Calu3 (cell line): ENCODE measurements around the gene BSDC1. TPM values are rescaled to one million over a fixed set of nuclear protein-coding genes. Genes with fewer than 3 reads are reported as not detected.
A peak's percentile ranks its signal among the peaks of the same experiment; 100 is the strongest.

Experiments
- BruUV-seq: library from RNA; stranded (reverse); fragments of 400-500 nt; replicated peaks from 2 replicates; lab custom pipeline; 2021; lab: Mats Ljungman, UMichigan
- CTCF ChIA-PET: fragments of 300-600 bp; sonication (Branson Sonifier 250); formaldehyde crosslinking; loops from one replicate; lab custom pipeline; 2022; ENCODE audit warnings: antibody characterized with exemption; lab: Charles Lee
- DNase-seq: peaks from one replicate; pipeline ENCODE4 v3.0.0; 2022
- H3K27ac Mint-ChIP-seq: one replicate; pipeline ENCODE4 v1.8.0; 2022; ENCODE audit warnings: mixed read lengths; ENCODE audit not compliant: unreplicated experiment
- H3K27me3 Mint-ChIP-seq: one replicate; pipeline ENCODE4 v1.8.0; 2022; ENCODE audit warnings: mixed read lengths; ENCODE audit not compliant: unreplicated experiment
- H3K36me3 Mint-ChIP-seq: one replicate; pipeline ENCODE4 v1.8.0; 2022; ENCODE audit warnings: mild to moderate bottlenecking, moderate library complexity, mixed read lengths; ENCODE audit not compliant: insufficient read depth, unreplicated experiment
- H3K4me1 Mint-ChIP-seq: one replicate; pipeline ENCODE4 v1.8.0; 2022; ENCODE audit warnings: mild to moderate bottlenecking, low read depth, mixed read lengths; ENCODE audit not compliant: unreplicated experiment
- H3K4me3 Mint-ChIP-seq: one replicate; pipeline ENCODE4 v1.8.0; 2022; ENCODE audit warnings: mild to moderate bottlenecking, low read depth, moderate library complexity, mixed read lengths; ENCODE audit not compliant: unreplicated experiment
- H3K9me3 Mint-ChIP-seq: one replicate; pipeline ENCODE4 v1.8.0; 2022; ENCODE audit warnings: low read depth, mixed read lengths; ENCODE audit not compliant: unreplicated experiment
- intact Hi-C: fragments of 100-400 bp; cut with micrococcal nuclease; formaldehyde crosslinking; loops from one replicate; pipeline ENCODE4 v1.10.0; 2022; ENCODE audit not compliant: unreplicated experiment
- total RNA-seq: library from RNA; stranded (reverse); gene quantifications from 2 replicates; pipeline ENCODE4 v1.2.3, GENCODE V29; 2022
- TF ChIP-seq, protein P1 (sequence below): fragments of 200-600 bp; IDR thresholded peaks from one replicate; pipeline ENCODE4 v1.8.0; 2022; ENCODE audit warnings: antibody characterized with exemption; ENCODE audit not compliant: unreplicated experiment

Gene BSDC1
- total RNA-seq, 1 experiment from 2014 or later = 49.4 TPM

DNA sequence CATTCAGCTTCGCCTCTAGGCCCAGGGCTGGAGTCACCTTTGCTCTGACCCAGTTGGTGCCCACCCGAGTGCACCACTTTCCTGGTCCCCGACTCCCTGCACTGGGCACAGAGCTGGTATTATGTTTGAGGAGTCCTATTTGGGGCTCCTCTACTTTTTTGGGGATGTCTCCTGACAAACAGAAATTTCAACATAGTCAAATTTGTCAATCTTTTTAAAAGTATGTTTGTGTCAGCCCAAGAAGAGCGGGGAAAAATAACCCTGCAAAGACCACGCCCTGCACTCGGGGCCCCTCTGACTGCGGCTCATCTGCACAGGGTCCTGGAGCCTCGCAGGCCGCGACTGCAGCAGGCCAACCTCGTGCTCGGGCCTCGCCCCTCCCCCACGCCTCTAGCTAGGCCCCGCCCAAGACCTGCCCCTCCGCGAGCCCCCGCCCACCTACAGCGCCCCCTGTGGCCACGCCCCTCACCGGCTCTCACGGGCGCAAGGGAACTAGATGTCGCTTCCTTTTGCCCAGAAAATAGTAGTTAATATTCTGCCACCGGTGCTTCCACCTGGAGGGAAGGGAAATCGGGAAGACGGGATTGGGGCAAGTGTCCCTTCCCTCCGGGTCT, 43.3 kb downstream of the BSDC1 start:
- Mint-ChIP-seq H3K27ac (peak overlapping the region; percentile 35), H3K9me3 (no peaks in the 10 kb centered on the region), H3K27me3 (peaks cover 8% of the 10 kb centered on the region), H3K4me1 (peaks cover 23% of the 10 kb centered on the region), H3K36me3 (peaks cover 32% of the 10 kb centered on the region), H3K4me3 (peak overlapping the region; percentile 70)
- TF ChIP-seq, protein P1, sequence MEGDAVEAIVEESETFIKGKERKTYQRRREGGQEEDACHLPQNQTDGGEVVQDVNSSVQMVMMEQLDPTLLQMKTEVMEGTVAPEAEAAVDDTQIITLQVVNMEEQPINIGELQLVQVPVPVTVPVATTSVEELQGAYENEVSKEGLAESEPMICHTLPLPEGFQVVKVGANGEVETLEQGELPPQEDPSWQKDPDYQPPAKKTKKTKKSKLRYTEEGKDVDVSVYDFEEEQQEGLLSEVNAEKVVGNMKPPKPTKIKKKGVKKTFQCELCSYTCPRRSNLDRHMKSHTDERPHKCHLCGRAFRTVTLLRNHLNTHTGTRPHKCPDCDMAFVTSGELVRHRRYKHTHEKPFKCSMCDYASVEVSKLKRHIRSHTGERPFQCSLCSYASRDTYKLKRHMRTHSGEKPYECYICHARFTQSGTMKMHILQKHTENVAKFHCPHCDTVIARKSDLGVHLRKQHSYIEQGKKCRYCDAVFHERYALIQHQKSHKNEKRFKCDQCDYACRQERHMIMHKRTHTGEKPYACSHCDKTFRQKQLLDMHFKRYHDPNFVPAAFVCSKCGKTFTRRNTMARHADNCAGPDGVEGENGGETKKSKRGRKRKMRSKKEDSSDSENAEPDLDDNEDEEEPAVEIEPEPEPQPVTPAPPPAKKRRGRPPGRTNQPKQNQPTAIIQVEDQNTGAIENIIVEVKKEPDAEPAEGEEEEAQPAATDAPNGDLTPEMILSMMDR = peak; percentile 77
- BruUV-seq = no TSS peak
- intact Hi-C loops = no loop called here
- peak; percentile 79 for DNase-seq
- CTCF ChIA-PET = interaction anchor here (1.2 kb wide), 1 partner anchor 15 kb away, joined by 4 read pairs; the partner anchor contains the start of gene MARCKSL1

DNA sequence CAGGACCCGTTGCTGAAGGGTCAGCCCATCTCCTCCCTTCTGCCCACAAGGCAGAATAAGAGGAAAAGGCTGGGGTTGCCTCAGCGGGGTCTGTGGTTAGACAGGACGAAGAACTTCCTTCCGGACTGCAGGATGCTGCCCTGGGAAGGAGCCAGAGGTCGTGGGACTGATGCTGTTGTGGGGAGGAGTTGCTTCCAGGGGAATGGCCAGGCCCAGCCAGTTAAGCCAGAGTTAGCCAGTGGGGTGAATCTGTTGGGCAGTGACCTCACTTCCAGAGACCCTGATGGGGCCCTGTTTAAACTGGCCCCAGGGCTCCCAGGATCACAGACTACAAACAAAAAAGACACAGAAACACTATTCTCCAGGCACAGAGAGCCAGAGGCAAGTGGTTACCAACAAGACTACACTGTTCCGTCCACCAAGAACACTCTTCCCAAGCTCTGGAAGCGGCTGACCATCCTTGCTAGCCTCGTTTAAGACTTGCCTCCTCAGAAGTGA, 45.0 kb downstream of the BSDC1 start:
- Mint-ChIP-seq H3K27me3 (peaks cover 13% of the 10 kb centered on the region), H3K27ac (no peak overlapping the region), H3K9me3 (no peaks in the 10 kb centered on the region), H3K4me1 (peaks cover 36% of the 10 kb centered on the region), H3K36me3 (peaks cover 37% of the 10 kb centered on the region), H3K4me3 (no peak overlapping the region)
- no TSS peak for BruUV-seq
- TF ChIP-seq, protein P1 = no peak
- intact Hi-C loops = no loop called here
- DNase-seq = no peak
- CTCF ChIA-PET = no interaction called here

DNA sequence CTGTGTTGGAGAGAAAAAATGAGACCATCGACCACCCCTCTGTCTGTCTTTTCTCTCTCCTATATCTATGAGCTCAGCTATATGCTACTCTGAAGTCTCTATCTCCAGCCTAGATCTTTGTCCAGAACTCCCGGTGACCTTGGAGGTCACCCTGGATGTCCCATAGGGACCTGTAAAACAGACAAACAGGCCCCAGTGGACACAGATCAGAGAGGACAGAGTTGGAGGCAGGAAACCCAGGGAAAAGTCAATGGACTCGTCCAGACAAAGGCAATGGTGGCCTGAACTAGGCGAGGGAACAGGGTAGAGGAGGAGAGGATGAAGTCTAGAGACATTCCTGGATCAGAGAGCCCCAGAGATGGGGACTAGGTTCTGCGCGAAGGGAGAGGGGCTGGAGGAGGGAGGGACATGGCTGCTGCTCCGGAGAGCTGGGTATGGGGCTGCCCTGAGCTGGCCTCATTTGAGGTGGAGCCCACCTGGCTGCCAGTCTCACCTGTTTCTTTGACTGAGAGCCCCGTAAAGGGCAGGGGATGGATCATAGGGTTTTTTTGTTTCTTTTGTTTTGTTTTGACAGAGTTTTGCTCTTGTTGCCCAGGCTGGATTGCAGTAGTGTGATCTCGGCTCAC, 47.6 kb downstream of the BSDC1 start:
- Mint-ChIP-seq H3K4me3 (no peak overlapping the region), H3K4me1 (peaks cover 23% of the 10 kb centered on the region), H3K27me3 (peaks cover 13% of the 10 kb centered on the region), H3K27ac (no peak overlapping the region), H3K36me3 (peaks cover 23% of the 10 kb centered on the region), H3K9me3 (no peaks in the 10 kb centered on the region)
- intact Hi-C loops = no loop called here
- BruUV-seq = no TSS peak
- TF ChIP-seq, protein P1 = no peak
- CTCF ChIA-PET = interaction anchor here (0.5 kb wide), 1 partner anchor 142 kb away, joined by 3 read pairs; no protein-coding TSS in a partner anchor
- no peak for DNase-seq

DNA sequence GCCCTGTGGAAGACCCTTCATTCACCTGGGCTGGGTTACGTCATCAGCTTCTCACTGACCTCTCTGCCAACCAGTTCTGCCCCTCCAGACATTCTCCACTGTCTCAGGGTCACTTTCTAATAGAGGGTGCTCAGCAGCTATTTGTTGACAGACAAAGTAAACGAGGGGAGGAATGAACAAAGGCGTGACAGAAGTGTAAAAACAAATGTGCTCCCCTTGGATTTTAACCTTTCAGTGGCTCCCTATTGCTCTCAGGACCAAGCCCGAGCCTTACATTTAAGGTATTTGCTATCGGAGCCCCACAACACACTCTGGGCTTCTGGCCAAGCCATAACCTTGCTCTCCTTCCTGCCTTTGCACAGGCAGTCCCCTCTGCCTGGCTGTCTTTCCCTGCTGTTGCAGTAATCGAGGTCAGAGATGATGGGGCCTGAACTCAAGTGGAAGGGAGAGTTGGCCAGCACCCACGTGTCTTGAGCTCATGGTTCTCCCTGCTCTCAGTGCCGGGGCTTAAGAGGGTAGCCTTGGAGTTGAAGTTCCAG, 48.9 kb downstream of the BSDC1 start:
- Mint-ChIP-seq H3K9me3 (no peaks in the 10 kb centered on the region), H3K4me1 (peaks cover 23% of the 10 kb centered on the region), H3K27ac (no peak overlapping the region), H3K4me3 (no peak overlapping the region), H3K36me3 (peaks cover 10% of the 10 kb centered on the region), H3K27me3 (peaks cover 13% of the 10 kb centered on the region)
- no TSS peak for BruUV-seq
- TF ChIP-seq, protein P1 = no peak
- intact Hi-C loops = no loop called here
- DNase-seq = peak; percentile 28
- CTCF ChIA-PET = interaction anchor here (0.9 to 1.7 kb wide), 3 partner anchors 9 to 49 kb away, joined by 3 to 10 read pairs (median 3); partner anchors contain the start of genes BSDC1 and MARCKSL1
